Iris pigment epithelial cell (primary cell): Measurements from ENCODE around the gene TCN1.
A peak's percentile ranks its signal among the peaks of the same experiment; 100 is the strongest.
"Not testable (repeated sequence)": the region's sequence is repeated elsewhere in the genome, so short reads cannot be mapped to it uniquely, and the experiment has no call there.

ENCODE experiments used
- DNase-seq: peaks from one replicate; pipeline ENCODE4 v3.0.0-alpha.2; 2011; ENCODE audit warnings: low read depth

The TCN1 gene

GRCh38 chr11:59857439-59858434, 8.6 kb downstream of the TCN1 start:
- DNase-seq: peak; percentile 23

- no peak for DNase-seq
Measured at GRCh38 chr11:59854871-59855270, 11.4 kb downstream of the TCN1 start.

DNA sequence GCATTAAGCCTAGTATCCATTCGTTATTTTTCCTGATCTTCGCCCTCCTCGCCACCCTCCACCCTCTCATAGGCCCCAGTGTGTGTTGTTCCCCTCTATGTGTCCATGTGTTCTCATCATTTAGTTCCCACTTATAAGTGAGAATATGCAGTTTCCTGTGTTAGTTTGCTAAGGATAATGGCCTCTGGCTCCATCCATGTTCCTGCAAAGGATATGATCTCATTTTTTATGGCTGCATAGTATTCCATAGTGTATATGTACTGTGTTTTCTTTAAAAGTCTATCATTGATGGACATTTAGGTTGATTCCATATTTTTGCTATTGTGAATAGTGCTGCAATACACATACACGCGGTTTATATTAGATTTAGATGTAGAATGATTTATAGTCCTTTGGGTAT, 14.9 kb downstream of the TCN1 start:
- not testable (repeated sequence) for DNase-seq

GRCh38 chr11:59849551-59849950, 16.7 kb downstream of the TCN1 start:
- not testable (repeated sequence) for DNase-seq

DNA sequence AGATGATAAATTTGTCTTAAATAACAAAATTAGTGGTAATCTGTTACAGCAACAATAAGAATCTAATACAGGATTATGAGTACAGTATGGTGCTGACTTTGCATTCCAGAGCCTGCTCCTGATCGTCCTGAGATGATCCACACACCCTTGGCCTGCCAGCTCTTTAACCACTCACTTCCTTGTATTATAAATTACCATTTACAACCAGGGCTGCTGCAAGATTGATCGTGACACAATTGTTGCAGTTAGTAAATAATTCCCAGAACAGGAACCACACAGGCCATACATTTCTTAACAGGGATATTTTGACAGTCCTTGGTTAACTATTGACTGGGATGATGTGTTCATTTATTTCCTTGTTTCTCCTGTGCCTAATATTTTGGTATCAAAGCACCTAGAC, 17.2 kb downstream of the TCN1 start:
- DNase-seq: no peak

DNA sequence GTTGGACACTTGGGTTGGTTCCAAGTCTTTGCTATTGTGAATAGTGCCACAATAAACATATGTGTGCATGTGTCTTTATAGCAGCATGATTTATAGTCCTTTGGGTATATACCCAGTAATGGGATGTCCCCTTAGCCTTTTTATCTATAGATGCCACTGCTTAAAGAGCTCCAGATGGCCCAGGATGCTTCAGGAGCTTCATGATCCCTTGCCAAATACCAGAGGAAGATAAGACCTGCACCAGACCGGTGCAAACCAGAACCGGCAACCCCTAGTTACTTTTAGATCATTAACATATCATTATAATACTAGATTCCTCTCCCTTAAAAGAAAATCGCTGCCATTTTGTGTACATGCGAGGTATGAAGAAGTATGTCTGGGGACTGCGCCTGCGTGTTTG, 17.8 kb downstream of the TCN1 start:
- not testable (repeated sequence) for DNase-seq

DNA sequence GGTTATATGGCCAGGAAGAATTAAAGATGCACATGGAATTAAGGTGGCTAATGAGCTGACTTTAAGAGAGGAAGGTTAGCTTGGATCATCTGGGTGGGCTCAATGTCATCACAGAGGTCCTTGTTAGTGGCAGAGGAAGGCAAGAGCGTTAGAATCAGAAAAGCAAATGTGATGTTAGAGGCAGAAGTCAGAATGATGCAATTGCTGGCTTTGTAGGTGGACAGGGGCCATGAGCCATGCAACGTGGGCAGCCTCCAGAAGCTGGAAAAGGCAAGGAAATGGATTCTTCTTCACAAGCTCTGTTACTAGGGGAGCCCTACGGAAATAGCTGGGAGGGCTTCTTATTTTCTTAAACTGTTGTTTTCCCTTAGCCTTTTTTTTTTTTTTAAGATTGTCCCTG, 18.7 kb downstream of the TCN1 start:
- DNase-seq: no peak

DNA sequence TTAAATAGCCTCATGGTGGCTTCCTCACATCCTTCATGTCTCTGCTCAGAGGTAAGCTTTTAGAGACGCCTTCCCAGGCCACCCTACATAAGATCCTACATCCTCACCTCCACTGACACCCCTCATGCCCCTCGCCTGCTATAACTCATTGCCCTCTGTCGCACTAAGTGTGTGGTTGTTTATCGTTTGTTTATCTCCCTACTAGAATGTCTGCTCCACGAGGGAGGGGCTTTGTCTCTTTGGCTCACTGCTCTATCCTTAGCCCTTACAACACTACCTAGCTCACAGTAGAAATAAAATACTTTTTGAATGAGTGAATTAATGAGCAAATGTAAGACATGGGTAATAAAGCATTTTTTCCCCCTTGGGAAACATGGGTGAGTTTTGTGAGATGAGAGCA, 19.7 kb downstream of the TCN1 start:
- DNase-seq: no peak

DNA sequence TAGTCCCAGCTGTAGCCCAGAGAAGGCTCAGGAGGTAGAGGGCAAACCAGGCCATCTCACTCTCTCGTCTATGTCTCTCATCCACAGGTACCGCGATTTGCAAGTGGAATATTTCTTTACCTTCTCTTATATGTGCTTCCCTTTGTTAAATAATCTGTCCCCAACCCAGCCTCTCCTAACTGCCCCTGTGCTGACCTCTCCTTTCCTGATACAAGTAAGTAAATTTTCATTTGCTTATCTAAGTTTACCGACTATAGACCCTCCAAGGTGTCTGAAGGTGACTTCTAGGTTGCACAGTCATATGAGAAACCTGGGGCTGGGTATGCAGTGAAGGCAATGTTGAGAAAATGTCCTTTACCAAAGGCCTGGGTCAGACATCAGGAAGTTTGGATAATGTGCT, 20.9 kb downstream of the TCN1 start, which contains the start of gene CBLIF:
TSS of gene CBLIF (minus strand) at position 101 of the 400 bp plus-strand sequence. CDS start at position 55, 46 bp downstream.
- no peak for DNase-seq

DNA sequence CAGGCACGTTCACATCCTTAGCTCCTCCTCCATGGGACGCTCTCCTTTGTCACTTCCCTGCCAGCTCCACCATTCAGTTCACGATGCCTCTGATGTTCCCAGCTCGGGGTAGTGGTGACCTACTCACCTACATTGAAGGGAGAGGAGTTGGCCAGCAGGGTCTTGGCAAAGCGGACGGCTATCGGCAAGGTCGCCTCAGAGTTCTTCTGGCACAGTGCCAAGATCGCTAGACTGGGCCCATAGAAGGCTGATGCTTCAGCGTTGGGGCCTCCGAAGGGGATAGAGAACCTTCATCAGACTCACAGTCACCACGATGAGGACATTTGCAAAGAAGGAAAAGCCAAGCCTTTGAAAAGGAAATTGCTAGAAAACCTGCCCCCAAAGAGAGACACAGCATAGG, 24.0 kb downstream of the TCN1 start:
- no peak for DNase-seq

- no peak for DNase-seq
Measured at GRCh38 chr11:59841514-59841913, 24.8 kb downstream of the TCN1 start.

DNA sequence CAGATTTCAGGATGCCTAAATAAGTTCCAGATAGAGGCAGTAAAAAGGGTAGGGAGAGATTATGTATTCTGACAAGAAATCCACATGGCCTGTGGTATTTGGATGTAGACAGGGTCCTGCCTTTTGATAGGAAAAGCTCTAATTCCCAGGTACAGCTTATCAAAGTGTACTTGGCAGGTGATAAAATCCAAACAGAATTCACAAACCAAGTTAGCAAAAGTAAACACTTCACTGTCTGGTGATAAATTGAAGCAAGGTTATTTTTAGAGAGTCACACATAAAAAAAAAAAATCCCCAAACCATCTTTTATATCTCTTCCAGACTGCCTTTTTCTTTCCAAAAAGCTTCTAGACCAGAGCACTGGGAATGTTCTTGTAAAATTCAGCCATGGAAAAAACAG, 26.7 kb downstream of the TCN1 start:
- no peak for DNase-seq

DNA sequence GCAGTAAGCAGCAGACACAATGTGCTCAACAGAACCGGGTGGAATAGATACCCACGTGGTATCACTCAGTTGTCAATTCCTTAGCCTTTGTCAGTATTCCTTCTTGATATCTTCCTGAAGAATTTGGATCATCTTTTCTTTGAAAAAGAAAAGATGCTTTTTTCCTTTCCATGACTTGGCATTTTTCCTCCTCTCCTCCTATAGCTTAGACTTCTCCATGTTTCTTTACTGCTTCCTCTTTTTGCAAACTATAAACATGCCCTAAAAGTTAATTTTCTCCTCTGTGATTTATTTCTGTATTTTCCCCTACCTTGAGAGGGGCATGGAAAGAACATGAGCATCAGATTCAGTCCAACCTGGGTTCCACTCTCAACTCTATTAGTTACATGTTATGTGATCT, 32.7 kb downstream of the TCN1 start:
- DNase-seq: no peak

- DNase-seq: no peak
Measured at GRCh38 chr11:59829358-59829757, 36.9 kb downstream of the TCN1 start.

DNA sequence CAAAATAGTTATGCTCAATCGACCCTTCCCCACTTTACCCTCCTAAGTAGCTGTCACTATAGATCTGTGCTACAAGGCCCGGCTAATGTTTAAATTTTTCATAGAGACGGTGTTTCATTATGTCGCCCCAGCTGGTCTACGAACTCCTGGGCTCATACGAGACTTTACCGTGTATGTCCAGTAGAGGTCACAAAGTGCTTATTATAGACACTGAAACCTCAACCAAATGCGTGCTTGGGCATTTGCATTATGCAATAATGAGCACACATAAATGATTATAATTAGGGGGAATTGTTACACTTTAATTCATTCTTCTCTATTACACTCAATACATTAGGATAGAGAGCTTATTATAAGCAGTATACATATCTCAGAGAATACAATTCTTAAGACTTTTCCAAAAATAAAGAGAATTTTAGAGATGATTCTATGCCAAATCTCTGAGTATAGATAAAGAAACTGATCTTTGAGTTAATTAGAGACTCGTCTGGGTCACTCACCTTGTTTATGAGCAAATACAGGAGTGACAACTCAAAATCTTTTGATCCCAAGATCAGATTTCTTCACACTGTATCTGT, 43.2 kb downstream of the TCN1 start:
- DNase-seq: peak; percentile 68

DNA sequence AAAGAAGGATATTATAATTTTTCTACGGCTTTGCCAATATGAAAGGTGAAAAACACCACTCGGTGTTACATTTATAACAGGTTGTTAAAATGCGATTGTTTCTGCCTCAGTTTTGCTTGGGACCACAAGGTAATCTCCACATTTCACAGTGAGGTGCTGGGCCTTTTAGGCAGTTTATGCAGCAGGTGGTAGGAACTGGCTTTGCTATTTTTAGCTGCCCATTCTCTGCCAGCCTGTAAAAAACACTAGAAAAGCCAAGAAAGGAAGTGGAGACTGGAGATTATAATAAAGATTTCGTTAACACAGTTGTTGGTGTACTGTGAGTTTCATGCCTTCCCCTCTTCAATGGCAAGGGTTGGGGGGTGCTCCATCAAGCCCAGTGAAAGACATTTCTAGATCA, 47.7 kb downstream of the TCN1 start:
- DNase-seq: no peak

DNA sequence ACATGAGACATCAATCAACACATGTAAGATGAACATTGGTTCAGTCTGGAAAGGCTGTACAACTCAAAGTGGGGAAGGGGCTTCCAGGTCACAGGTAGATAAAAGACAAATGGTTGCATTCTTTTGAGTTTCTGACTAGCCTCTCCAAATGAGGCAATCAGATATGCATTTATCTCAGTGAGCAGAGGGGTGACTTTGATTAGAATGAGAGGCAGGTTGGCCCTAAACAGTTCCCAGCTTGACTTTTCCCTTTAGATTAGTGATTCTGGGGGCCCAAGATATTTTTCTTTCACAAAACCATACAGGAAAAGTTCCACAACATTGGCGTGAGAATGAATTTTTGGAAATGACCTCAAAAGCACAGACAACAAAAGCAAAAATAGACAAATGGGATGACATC, 49.9 kb downstream of the TCN1 start:
- not testable (repeated sequence) for DNase-seq

- no peak for DNase-seq
Measured at GRCh38 chr11:59815754-59816153, 50.5 kb downstream of the TCN1 start.

DNA sequence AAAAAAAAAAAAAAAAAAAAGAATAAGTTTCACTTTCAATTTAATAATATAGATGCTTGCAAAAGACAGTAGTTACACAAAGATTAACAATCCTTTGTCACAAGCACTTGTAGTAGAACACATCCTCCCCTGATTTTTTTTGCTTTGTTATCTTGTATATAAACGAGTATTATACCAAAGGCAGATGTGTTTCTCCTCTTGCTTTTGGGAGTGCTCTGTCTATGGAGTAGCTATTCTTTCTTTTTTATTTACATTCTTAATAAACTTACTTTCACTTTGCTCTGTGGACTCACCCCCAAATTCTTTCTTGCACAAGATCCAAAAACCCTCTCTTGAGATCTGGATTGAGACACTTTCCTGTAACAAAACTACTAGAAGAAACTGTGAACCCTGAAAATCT, 52.3 kb downstream of the TCN1 start:
- DNase-seq: no peak

DNA sequence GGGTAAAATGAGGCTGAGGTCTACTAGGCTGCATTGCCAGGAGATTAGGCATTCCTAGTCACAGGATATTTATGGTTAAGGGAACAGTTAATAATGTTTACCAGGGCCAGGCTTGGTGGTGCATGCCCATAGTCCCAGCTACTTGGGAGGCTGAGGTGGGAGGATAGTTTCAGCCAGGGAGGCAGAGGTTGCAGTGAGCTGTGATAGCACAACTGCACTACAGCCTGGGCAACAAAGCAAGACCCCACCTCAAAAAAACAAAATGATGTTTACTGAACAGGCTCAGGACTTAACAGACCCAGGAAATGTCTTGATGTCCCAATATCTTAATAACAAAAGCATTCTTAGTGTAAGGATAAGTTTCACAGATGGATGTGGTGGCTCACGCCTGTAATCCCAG, 52.9 kb downstream of the TCN1 start:
- no peak for DNase-seq

DNA sequence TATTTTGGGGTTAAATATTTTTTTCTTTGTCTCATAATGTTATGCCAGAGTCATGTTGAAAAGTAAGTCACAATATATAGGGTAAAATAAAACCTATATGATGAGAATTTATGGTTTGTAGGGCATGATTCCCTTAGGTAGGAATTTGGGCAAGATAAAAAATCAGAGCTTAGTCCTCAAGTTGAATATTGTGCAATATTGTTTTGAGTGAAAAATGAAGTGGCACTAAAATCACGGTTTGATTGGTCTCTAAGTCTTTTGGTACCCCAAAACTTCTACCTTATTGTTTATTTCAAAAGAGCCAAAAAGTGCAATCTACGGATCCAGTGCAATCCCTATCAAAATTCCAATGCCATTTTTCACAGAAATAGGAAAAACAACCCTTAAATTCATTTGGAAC, 54.1 kb downstream of the TCN1 start:
- no peak for DNase-seq

DNA sequence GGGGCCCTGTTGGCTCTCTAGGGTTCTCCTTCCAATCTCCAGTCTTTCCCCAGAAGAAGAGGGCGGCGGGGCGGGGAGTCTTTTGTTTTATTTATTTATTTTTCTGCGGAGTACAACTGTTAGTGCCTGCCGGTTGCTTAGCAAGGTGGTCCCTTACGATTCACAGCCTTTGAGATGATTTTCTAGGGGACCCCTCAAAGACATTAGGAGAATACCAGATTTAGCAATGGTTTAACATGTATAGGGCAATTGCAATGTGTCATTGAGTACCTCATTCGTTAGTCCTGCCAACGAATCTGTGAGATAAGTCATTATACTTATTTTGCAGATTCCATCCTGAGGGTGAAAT, 55.4 kb downstream of the TCN1 start:
- DNase-seq: no peak

DNA sequence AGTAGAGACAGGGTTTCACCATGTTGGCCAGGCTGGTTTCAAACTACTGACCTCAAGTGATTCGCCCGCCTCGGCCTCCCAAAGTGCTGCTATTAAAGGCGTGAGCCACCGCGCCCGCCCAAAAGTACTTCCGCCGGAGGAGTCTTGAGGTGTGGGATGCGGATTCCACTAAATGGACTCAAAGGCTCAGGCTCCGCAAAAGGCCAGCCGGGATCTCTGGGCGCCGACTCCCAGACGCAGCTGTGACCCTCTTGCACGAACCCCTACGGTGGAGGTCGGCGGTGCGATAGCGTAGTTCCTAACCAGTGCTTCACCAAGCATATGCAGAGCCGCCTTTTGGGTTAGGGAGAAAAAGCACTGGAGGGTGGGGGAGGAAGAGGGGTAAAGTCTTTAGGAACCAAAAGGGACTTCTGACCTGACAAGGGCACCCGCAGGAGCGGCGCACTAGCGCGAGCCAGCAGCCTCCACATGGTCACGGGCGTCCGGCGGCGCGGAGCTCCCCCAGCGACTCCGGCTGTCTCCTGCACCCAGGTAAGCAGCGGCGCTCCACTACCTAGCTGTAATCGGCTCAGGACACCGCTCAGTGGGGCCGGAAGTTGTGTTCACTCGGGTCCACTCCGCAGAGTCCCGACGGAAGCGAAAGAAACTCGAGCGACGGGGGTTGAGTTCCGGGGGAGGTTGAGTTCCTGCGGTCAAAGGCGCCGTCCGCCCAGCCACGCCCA, 55.9 kb downstream of the TCN1 start, which contains the start of gene MRPL16:
TSS of gene MRPL16 (minus strand) at position 590 of the 722 bp plus-strand sequence. CDS start at position 470, 120 bp downstream.
- peak; percentile 85 for DNase-seq
